Lower leg skin (tissue), 3 donors: Measurements from ENCODE around the gene HS6ST2.

Source experiments
- CTCF ChIP-seq, 3 donors: fragments of 450-650 bp; IDR thresholded peaks; one replicate each; pipeline ENCODE4 v1.5.1; 2016; ENCODE audit warnings: antibody characterized with exemption in 3 of 3, mild to moderate bottlenecking in 3 of 3, moderate library complexity in 2 of 3
- POLR2A ChIP-seq, 2 donors: fragments of 450-650 bp; IDR thresholded peaks; one replicate each; pipeline ENCODE4 v1.6.1; 2016 to 2017; ENCODE audit warnings: antibody characterized with exemption in 2 of 2, mild to moderate bottlenecking in 1 of 2, moderate library complexity in 1 of 2

DNA sequence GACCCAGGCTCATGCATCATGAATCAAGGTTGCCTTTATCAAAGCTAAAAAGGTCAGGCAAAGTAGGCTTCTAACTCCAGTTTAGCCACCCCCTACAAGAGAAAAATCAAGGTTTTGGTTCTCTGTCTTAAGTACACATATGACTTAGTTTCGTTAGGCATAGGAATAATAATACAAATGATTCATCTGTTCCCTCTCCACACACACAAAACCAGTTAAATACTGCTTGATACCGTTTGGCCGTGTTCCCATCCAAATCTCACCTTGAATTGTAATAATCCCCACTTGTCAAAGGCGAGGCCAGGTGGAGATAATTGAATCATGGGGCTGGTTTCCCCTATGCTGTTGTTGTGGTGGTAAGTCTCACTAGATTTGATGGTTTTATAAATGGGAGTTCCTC is 226.2 kb downstream of the HS6ST2 start:
- TF ChIP-seq CTCF (IDR thresholded peaks at IDR 0.05) (no peak), POLR2A (IDR thresholded peaks at IDR 0.05) (no peak)
